Uterus (tissue), 4 donors: ENCODE data around the gene ARHGAP4. TPM values are rescaled to one million over a fixed set of nuclear protein-coding genes. Genes with fewer than 3 reads are reported as not detected.
A peak's percentile ranks its signal among the peaks of the same experiment; 100 is the strongest.

Source experiments
- DNase-seq, 2 donors: peaks; one replicate each; pipeline ENCODE4 v3.0.0-alpha.2; 2019 to 2020
- H3K27ac ChIP-seq, 2 donors: fragments of 200-600 bp; sonication (generic); 1 replicate in 1 of 2; 2 replicates in 1 of 2; pipeline ENCODE4 v1.5.1; 2016 to 2018
- H3K27me3 ChIP-seq, 2 donors: fragments of 200-600 bp; sonication (generic); one replicate each; pipeline ENCODE4 v1.5.1; 2018 to 2019; ENCODE audit warnings: control low read depth in 1 of 2
- H3K36me3 ChIP-seq, 2 donors: fragments of 200-600 bp; sonication (generic); one replicate each; pipeline ENCODE4 v1.5.1; 2019; ENCODE audit warnings: control low read depth in 1 of 2
- H3K4me1 ChIP-seq, 2 donors: fragments of 200-600 bp; sonication (generic); one replicate each; pipeline ENCODE4 v1.5.1; 2018 to 2019; ENCODE audit warnings: control low read depth in 1 of 2
- H3K4me3 ChIP-seq, 2 donors: fragments of 200-600 bp; sonication (generic); 1 replicate in 1 of 2; 2 replicates in 1 of 2; pipeline ENCODE4 v1.5.1; 2018 to 2019; ENCODE audit warnings: mild to moderate bottlenecking in 1 of 2
- H3K9me3 ChIP-seq, 2 donors: fragments of 200-600 bp; sonication (generic); one replicate each; pipeline ENCODE4 v1.5.1; 2019; ENCODE audit warnings: control low read depth in 1 of 2
- CTCF ChIP-seq, 4 experiments: fragments of 200-600 bp in 2 of 4; fragments of 450-650 bp in 2 of 4; sonication (generic) in 2 of 4; IDR thresholded peaks; one replicate each; pipeline ENCODE4 v1.5.1; 2016 to 2019; ENCODE audit warnings: antibody characterized with exemption in 4 of 4, mild to moderate bottlenecking in 2 of 4, moderate library complexity in 1 of 4
- POLR2A ChIP-seq, 2 donors: fragments of 450-650 bp; IDR thresholded peaks; one replicate each; pipeline ENCODE4 v1.6.1; 2016; ENCODE audit warnings: antibody characterized with exemption in 2 of 2, mild to moderate bottlenecking in 1 of 2, moderate library complexity in 1 of 2
- intact Hi-C: fragments of 100-400 bp; cut with DNase I; formaldehyde crosslinking; loops from one replicate; pipeline ENCODE4 v1.15.1; 2023; ENCODE audit warnings: low total_unique reads
- total RNA-seq, 4 donors: library from RNA; depleted of rRNA in 3 of 4; stranded (reverse); fragments of >200 nt in 3 of 4; gene quantifications; one replicate each; pipeline versions ENCODE4 v1.1.0 to v1.2.4, GENCODE V29; 2014 to 2023
- donor health status: DM: yes; HTN: yes; CAD: no.

The ARHGAP4 gene
- total RNA-seq, 4 donors from 2014 or later = 5.1 to 28.3 (median 15.8) TPM

GRCh38 chrX:153902385-153902784 is 23.7 kb downstream of the ARHGAP4 start:
- H3K4me1 ChIP-seq = no peaks in the 10 kb centered on the region
- TF ChIP-seq POLR2A (IDR thresholded peaks at IDR 0.05) = no peak
- TF ChIP-seq CTCF (IDR thresholded peaks at IDR 0.05) = no peak
- intact Hi-C loops = no loop called here
- no peaks in the 10 kb centered on the region for H3K27me3 ChIP-seq
- no peak overlapping the region for H3K27ac ChIP-seq
- no peak overlapping the region for H3K4me3 ChIP-seq
- DNase-seq = no peak
- no peaks in the 10 kb centered on the region for H3K36me3 ChIP-seq
- H3K9me3 ChIP-seq = no peaks in the 10 kb centered on the region

- Histone ChIP-seq H3K27ac (peak overlapping the region in 1 of 2 donors; percentile 23), H3K4me3 (no peak overlapping the region), H3K4me1 (no peaks in the 10 kb centered on the region), H3K36me3 (no peaks in the 10 kb centered on the region), H3K27me3 (no peaks in the 10 kb centered on the region), H3K9me3 (no peaks in the 10 kb centered on the region)
- DNase-seq = no peak
- no peak for TF ChIP-seq CTCF (IDR thresholded peaks at IDR 0.05)
- TF ChIP-seq POLR2A (IDR thresholded peaks at IDR 0.05) = no peak
- intact Hi-C loops = no loop called here
These were observed 24.3 kb downstream of the ARHGAP4 start for GRCh38 chrX:153901753-153902140.

- no peak for TF ChIP-seq POLR2A (IDR thresholded peaks at IDR 0.05)
- no peak for TF ChIP-seq CTCF (IDR thresholded peaks at IDR 0.05)
- H3K27ac ChIP-seq = peak overlapping the region in 1 of 2 donors; percentile 23
- DNase-seq = peak; percentile 64 to 74
These were observed 25.0 kb downstream of the ARHGAP4 start for GRCh38 chrX:153900831-153901752.

GRCh38 chrX:153897899-153898298 is 28.2 kb downstream of the ARHGAP4 start:
- intact Hi-C loops = no loop called here
- DNase-seq = no peak
- Histone ChIP-seq H3K9me3 (no peaks in the 10 kb centered on the region), H3K4me3 (no peak overlapping the region), H3K36me3 (no peaks in the 10 kb centered on the region), H3K27ac (no peak overlapping the region), H3K4me1 (no peaks in the 10 kb centered on the region), H3K27me3 (no peaks in the 10 kb centered on the region)
- TF ChIP-seq POLR2A (IDR thresholded peaks at IDR 0.05) (no peak), CTCF (IDR thresholded peaks at IDR 0.05) (no peak)

More at GRCh38 chrX:153900831-153901752, 25.0 kb downstream of the ARHGAP4 start:
- no peaks in the 10 kb centered on the region for H3K4me1 ChIP-seq
- no peaks in the 10 kb centered on the region for H3K36me3 ChIP-seq
- intact Hi-C loops = no loop called here
- no peaks in the 10 kb centered on the region for H3K9me3 ChIP-seq
- H3K27me3 ChIP-seq = no peaks in the 10 kb centered on the region
- no peak overlapping the region for H3K4me3 ChIP-seq

GRCh38 chrX:153889123-153889522 is 36.9 kb downstream of the ARHGAP4 start:
- no peaks in the 10 kb centered on the region for H3K9me3 ChIP-seq
- H3K4me3 ChIP-seq = no peak overlapping the region
- DNase-seq = no peak
- H3K36me3 ChIP-seq = no peaks in the 10 kb centered on the region
- H3K27ac ChIP-seq = no peak overlapping the region
- TF ChIP-seq POLR2A (IDR thresholded peaks at IDR 0.05) = no peak
- no peak for TF ChIP-seq CTCF (IDR thresholded peaks at IDR 0.05)
- peaks cover 0 to 4% of the 10 kb centered on the region in 2 donors for H3K4me1 ChIP-seq
- H3K27me3 ChIP-seq = peaks cover 0 to 14% of the 10 kb centered on the region in 2 donors
- intact Hi-C loops = no loop called here
